SK-N-MC (cell line): Measurements from ENCODE around the gene GOLGA6L22.
"Not testable (repeated sequence)": the region's sequence is repeated elsewhere in the genome, so short reads cannot be mapped to it uniquely, and the experiment has no call there.

ENCODE experiments used
- EZH2 ChIP-seq: fragments of 200-600 bp; sonication (generic); IDR thresholded peaks from one replicate; pipeline ENCODE4 v1.6.1; 2017; ENCODE audit warnings: antibody characterized with exemption
- POLR2AphosphoS5 ChIP-seq: IDR thresholded peaks from 2 replicates; pipeline ENCODE4 v1.6.1; 2012; ENCODE audit warnings: mild to moderate bottlenecking, low read depth, low read length, borderline replicate concordance

- not testable (repeated sequence) for TF ChIP-seq POLR2AphosphoS5, EZH2
These were observed 29.3 kb upstream of the GOLGA6L22 start for GRCh38 chr15:22429426-22429825.
